ENCODE results near the gene TLE2.
"Not testable (repeated sequence)": the region's sequence is repeated elsewhere in the genome, so short reads cannot be mapped to it uniquely, and the experiment has no call there.

Gene TLE2

GRCh38 chr19:3012059-3012458 lies 17.0 kb downstream of the TLE2 start:
- not testable (repeated sequence) for DNase-seq

GRCh38 chr19:3010871-3011270 lies 18.2 kb downstream of the TLE2 start:
- no peak for DNase-seq

- no peak for DNase-seq
Observed at GRCh38 chr19:3008994-3009393, 20.1 kb downstream of the TLE2 start.

- no peak for DNase-seq
Observed at GRCh38 chr19:3007975-3008374, 21.1 kb downstream of the TLE2 start.

GRCh38 chr19:3006075-3006767 lies 22.9 kb downstream of the TLE2 start:
- no peak for DNase-seq

- DNase-seq, result no peak
Observed at GRCh38 chr19:3005345-3005744, 23.7 kb downstream of the TLE2 start.

- no peak for DNase-seq
Observed at GRCh38 chr19:3004522-3004921, 24.6 kb downstream of the TLE2 start.

- no peak for DNase-seq
Observed at GRCh38 chr19:3003046-3003445, 26.0 kb downstream of the TLE2 start.

- no peak for DNase-seq
Observed at GRCh38 chr19:3001235-3001800, 27.8 kb downstream of the TLE2 start.

- no peak for DNase-seq
Observed at GRCh38 chr19:2998642-2999041, 30.4 kb downstream of the TLE2 start.

- no peak for DNase-seq
Observed at GRCh38 chr19:2997720-2998119, 31.4 kb downstream of the TLE2 start.

- no peak for DNase-seq
Observed at GRCh38 chr19:2994588-2995131, 34.4 kb downstream of the TLE2 start.

- DNase-seq, result no peak
Observed at GRCh38 chr19:2993579-2993978, 35.5 kb downstream of the TLE2 start.

- no peak for DNase-seq
Observed at GRCh38 chr19:2992958-2993357, 36.1 kb downstream of the TLE2 start.

- not testable (repeated sequence) for DNase-seq
Observed at GRCh38 chr19:2992333-2992732, 36.7 kb downstream of the TLE2 start.

GRCh38 chr19:2989236-2989946 lies 39.7 kb downstream of the TLE2 start:
- DNase-seq, result no peak

GRCh38 chr19:2988568-2988967 lies 40.5 kb downstream of the TLE2 start:
- DNase-seq, result no peak

- no peak for DNase-seq
Observed at GRCh38 chr19:2987797-2988196, 41.3 kb downstream of the TLE2 start.

GRCh38 chr19:2986951-2987524 lies 42.0 kb downstream of the TLE2 start:
- DNase-seq, result no peak

- no peak for DNase-seq
Observed at GRCh38 chr19:2984215-2984528, 44.9 kb downstream of the TLE2 start.

GRCh38 chr19:2983351-2984214 lies 45.5 kb downstream of the TLE2 start:
- DNase-seq, result peak; percentile 95

- peak; percentile 95 for DNase-seq
Observed at GRCh38 chr19:2982983-2983350, 46.1 kb downstream of the TLE2 start.

GRCh38 chr19:2982561-2982960 lies 46.5 kb downstream of the TLE2 start:
- DNase-seq, result no peak

Data from fibroblast of upper back skin (primary cell).